HepG2 (cell line): ENCODE measurements around the gene COA3. TPM values are rescaled to one million over a fixed set of nuclear protein-coding genes. Genes with fewer than 3 reads are reported as not detected.

Experiments
- CTCF ChIP-seq: sonication (generic); formaldehyde crosslinking; IDR thresholded peaks from 2 replicates; pipeline ENCODE4 v1.5.0; 2020; ENCODE audit warnings: mild to moderate bottlenecking, missing genetic modification reagents, moderate library complexity
- FOXJ3 ChIP-seq: sonication (generic); formaldehyde crosslinking; IDR thresholded peaks from 2 replicates; pipeline ENCODE4 v1.4.0; 2020; ENCODE audit warnings: missing genetic modification reagents, mild to moderate bottlenecking, borderline replicate concordance
- HCFC1 ChIP-seq: fragments of 150-350 bp; IDR thresholded peaks from 2 replicates; pipeline ENCODE4 v1.6.1; 2014; ENCODE audit warnings: low read depth, low read length
- KDM2A ChIP-seq: sonication (generic); formaldehyde crosslinking; IDR thresholded peaks from 2 replicates; pipeline ENCODE4 v1.4.0; 2020; ENCODE audit warnings: low read depth, missing genetic modification reagents, borderline replicate concordance
- RBM39 ChIP-seq: fragments of 200-400 bp; formaldehyde crosslinking; IDR thresholded peaks from one replicate; pipeline ENCODE4 v1.6.1; 2018; ENCODE audit warnings: antibody characterized with exemption, mild to moderate bottlenecking, low read depth, low read length; ENCODE audit not compliant: poor library complexity, severe bottlenecking
- SALL2 ChIP-seq: sonication (generic); formaldehyde crosslinking; IDR thresholded peaks from 2 replicates; pipeline ENCODE4 v1.8.1; 2023; ENCODE audit warnings: mild to moderate bottlenecking, missing genetic modification reagents, inconsistent platforms
- SPEN ChIP-seq: sonication (generic); formaldehyde crosslinking; IDR thresholded peaks from 2 replicates; pipeline ENCODE4 v1.5.1; 2020; ENCODE audit warnings: low read depth, mild to moderate bottlenecking, missing genetic modification reagents
- THAP7 ChIP-seq: sonication (generic); formaldehyde crosslinking; IDR thresholded peaks from 2 replicates; pipeline ENCODE4 v1.8.1; 2023; ENCODE audit warnings: mild to moderate bottlenecking, missing genetic modification reagents
- ZBTB25 ChIP-seq: IDR thresholded peaks from 2 replicates; pipeline ENCODE4 v1.6.1; 2018; ENCODE audit warnings: missing genetic modification reagents
- ZBTB39 ChIP-seq: sonication (generic); formaldehyde crosslinking; IDR thresholded peaks from 2 replicates; pipeline ENCODE4 v1.5.0; 2020; ENCODE audit warnings: missing genetic modification reagents
- ZFP62 ChIP-seq: sonication (generic); formaldehyde crosslinking; IDR thresholded peaks from 2 replicates; pipeline ENCODE4 v1.4.0; 2020; ENCODE audit warnings: missing genetic modification reagents
- ZFP91 ChIP-seq: sonication (generic); formaldehyde crosslinking; IDR thresholded peaks from 2 replicates; pipeline ENCODE4 v1.9.0; 2022; ENCODE audit warnings: missing genetic modification reagents, mild to moderate bottlenecking, borderline replicate concordance
- ZFY ChIP-seq: sonication (generic); formaldehyde crosslinking; IDR thresholded peaks from 2 replicates; pipeline ENCODE4 v1.4.0; 2020; ENCODE audit warnings: missing genetic modification reagents
- ZNF451 ChIP-seq: sonication (generic); formaldehyde crosslinking; IDR thresholded peaks from 2 replicates; pipeline ENCODE4 v1.5.0; 2020; ENCODE audit warnings: mild to moderate bottlenecking, missing genetic modification reagents
- ZNF570 ChIP-seq: sonication (generic); formaldehyde crosslinking; IDR thresholded peaks from 2 replicates; pipeline ENCODE4 v1.4.0; 2020; ENCODE audit warnings: mild to moderate bottlenecking, missing genetic modification reagents, borderline replicate concordance
- ZNF597 ChIP-seq: sonication (generic); formaldehyde crosslinking; IDR thresholded peaks from 2 replicates; pipeline ENCODE4 v1.5.0; 2020; ENCODE audit warnings: missing genetic modification reagents
- ZNF614 ChIP-seq: IDR thresholded peaks from 2 replicates; pipeline ENCODE4 v1.6.1; 2018; ENCODE audit warnings: missing biosample characterization, missing genetic modification reagents, inconsistent platforms, borderline replicate concordance
- ZNF883 ChIP-seq: sonication (generic); formaldehyde crosslinking; IDR thresholded peaks from 2 replicates; pipeline ENCODE4 v1.5.1; 2020; ENCODE audit warnings: mild to moderate bottlenecking, missing genetic modification reagents; ENCODE audit errors: not compliant biosample characterization
- polyA plus RNA-seq, 8 experiments: library from polyadenylated mRNA; depleted of rRNA in 3 of 8; stranded (reverse) in 7 of 8; unstranded in 1 of 8; fragments of >200 nt; fragmentation: Illumina TruSeq in 4 of 8; extraction: Trizol in 4 of 8; gene quantifications; 2 replicates each; pipeline versions ENCODE4 v1.2.1 to v1.2.3, GENCODE V29; 2011 to 2016; ENCODE audit warnings: low read depth in 4 of 8, missing spikeins in 1 of 8, mixed read lengths in 1 of 8; ENCODE audit not compliant: insufficient read depth in 1 of 8
- total RNA-seq, 5 experiments: library from RNA; depleted of rRNA; stranded (reverse); fragments of >200 nt; fragmentation: Illumina TruSeq; extraction: Trizol; gene quantifications; 2 replicates each; pipeline ENCODE4 v1.2.3, GENCODE V29; 2016; ENCODE audit warnings: low read depth in 1 of 5

COA3 gene
- total and polyA plus RNA-seq, 2 of the 13 experiments (the other 11 are each of a cell fraction or from before 2014, with no cell fraction given): 133 to 202 TPM

- TF ChIP-seq ZNF597 (CRISPR knock-in tag) (0 out of 2 replicates have a peak, but pooled peaks have one; percentile 6), SPEN (CRISPR knock-in tag) (peak; percentile 92), THAP7 (CRISPR knock-in tag) (peak; percentile 96), FOXJ3 (CRISPR knock-in tag) (peak; percentile 48; the same call in 1 of the 2 replicates), ZBTB39 (CRISPR knock-in tag) (peak; percentile 85; the same call in 1 of the 2 replicates), ZNF451 (peak; percentile 54), ZFP62 (CRISPR knock-in tag) (no peak), ZFY (peak; percentile 99), CTCF (peak; percentile 42), ZNF570 (peak; percentile 87), RBM39 (peak; percentile 90), KDM2A (peak; percentile 97), HCFC1 (peak; percentile 94), ZFP91 (CRISPR knock-in tag) (peak; percentile 95; the same call in 1 of the 2 replicates), SALL2 (peak; percentile 88), ZBTB25 (CRISPR knock-in tag) (peak; percentile 87), ZNF614 (CRISPR knock-in tag) (no peak; the same call in 1 of the 2 replicates), ZNF883 (peak; percentile 96)
These were observed at the start of gene COA3, which contains the start of gene CNTD1 (continued) for GRCh38 chr17:42798383-42799380.
